Activated B cell treated with CpG ODN at 0.5 μM for 24 hours (primary cell): ENCODE results near the gene FREM2. TPM values are rescaled to one million over a fixed set of nuclear protein-coding genes. Genes with fewer than 3 reads are reported as not detected.

Experiments
- ATAC-seq: fragments of 200-7000 bp; cut with Tn5 transposase; one replicate; pipeline ENCODE4 v1.10.0; 2021; ENCODE audit warnings: low read depth, mild to moderate bottlenecking, moderate library complexity
- CTCF ChIA-PET: fragments of 350-600 bp; sonication (Branson Sonifier 250); formaldehyde crosslinking; loops from one replicate; lab custom pipeline; 2021; ENCODE audit warnings: antibody characterized with exemption; lab: Charles Lee
- POLR2A ChIA-PET: fragments of 350-600 bp; sonication (Branson Sonifier 250); formaldehyde crosslinking; loops from one replicate; lab custom pipeline; 2021; ENCODE audit warnings: antibody characterized with exemption; lab: Charles Lee
- DNase-seq: peaks from one replicate; pipeline ENCODE4 v3.0.0; 2022
- H3K27ac Mint-ChIP-seq: one replicate; pipeline ENCODE4 v1.8.0; 2020; ENCODE audit warnings: mixed read lengths
- H3K27me3 Mint-ChIP-seq: one replicate; pipeline ENCODE4 v1.8.0; 2021; ENCODE audit warnings: mixed read lengths
- H3K36me3 Mint-ChIP-seq: one replicate; pipeline ENCODE4 v1.8.0; 2021; ENCODE audit warnings: low read depth, mixed read lengths
- H3K4me1 Mint-ChIP-seq: one replicate; pipeline ENCODE4 v1.8.0; 2021; ENCODE audit warnings: mixed read lengths
- H3K4me3 Mint-ChIP-seq: one replicate; pipeline ENCODE4 v1.8.0; 2020; ENCODE audit warnings: mild to moderate bottlenecking, mixed read lengths
- H3K9me3 Mint-ChIP-seq: one replicate; pipeline ENCODE4 v1.8.0; 2020; ENCODE audit warnings: mixed read lengths
- intact Hi-C: fragments of 100-400 bp; cut with micrococcal nuclease; formaldehyde crosslinking; loops from one replicate; pipeline ENCODE4 v1.15.1; 2024
- total RNA-seq: library from RNA; stranded (reverse); gene quantifications from 2 replicates; pipeline ENCODE4 v1.2.3, GENCODE V29; 2022
- TF ChIP-seq, protein P1 (sequence below): fragments of 200-600 bp; IDR thresholded peaks from one replicate; pipeline ENCODE4 v1.8.0; 2022; ENCODE audit warnings: antibody characterized with exemption, mild to moderate bottlenecking

Gene FREM2
- total RNA-seq, result not detected in 2 replicates

DNA sequence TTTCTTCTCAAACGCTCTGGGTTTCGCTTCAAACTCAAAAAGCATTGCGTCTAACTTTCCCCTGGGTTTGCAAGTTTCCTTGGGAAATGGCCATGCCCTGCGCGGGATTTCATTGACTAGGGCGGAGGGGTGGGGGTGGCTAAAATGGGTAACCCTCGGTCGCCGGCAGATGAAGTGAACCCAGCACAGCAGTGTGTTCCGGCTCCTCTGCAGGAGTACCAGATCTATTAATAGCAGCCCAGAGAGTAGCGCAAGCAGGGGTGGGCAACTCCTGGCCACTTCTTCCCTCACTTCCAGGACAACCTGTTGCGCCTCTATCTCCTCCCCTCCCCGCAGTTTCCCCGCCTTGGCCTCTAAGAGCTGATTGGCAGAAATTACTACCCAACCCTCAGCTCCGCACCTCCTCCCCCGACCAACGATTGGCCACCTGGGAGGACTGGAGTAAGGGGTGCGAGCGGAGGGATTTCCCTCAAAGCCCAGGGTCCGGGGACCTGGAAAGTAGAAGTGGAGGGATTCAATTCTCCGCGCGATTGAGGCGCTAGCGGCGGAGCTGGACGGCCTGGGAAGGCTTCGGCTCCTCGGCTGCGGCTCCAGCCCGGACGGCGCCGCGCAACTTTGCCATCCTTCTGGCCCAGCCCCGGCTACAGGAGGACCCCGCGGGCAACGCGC, at the start of gene FREM2:
Gene FREM2, plus strand, starts transcription at position 501 of the 669 bp plus-strand sequence. CDS start 268 bp downstream, outside the sequence.
- no peak within 1 kb of the TSS for H3K4me3 Mint-ChIP-seq
- H3K4me1 Mint-ChIP-seq, result no peaks in the 10 kb centered on the region
- intact Hi-C loops, result no loop called here
- no peaks in the 10 kb centered on the region for H3K9me3 Mint-ChIP-seq
- ATAC-seq, result no peak
- ChIA-PET CTCF (no interaction called here), POLR2A (no interaction called here)
- H3K36me3 Mint-ChIP-seq, result no peaks in the 10 kb centered on the region
- no peak for DNase-seq
- no peak within 1 kb of the TSS for H3K27ac Mint-ChIP-seq
- TF ChIP-seq, protein P1, sequence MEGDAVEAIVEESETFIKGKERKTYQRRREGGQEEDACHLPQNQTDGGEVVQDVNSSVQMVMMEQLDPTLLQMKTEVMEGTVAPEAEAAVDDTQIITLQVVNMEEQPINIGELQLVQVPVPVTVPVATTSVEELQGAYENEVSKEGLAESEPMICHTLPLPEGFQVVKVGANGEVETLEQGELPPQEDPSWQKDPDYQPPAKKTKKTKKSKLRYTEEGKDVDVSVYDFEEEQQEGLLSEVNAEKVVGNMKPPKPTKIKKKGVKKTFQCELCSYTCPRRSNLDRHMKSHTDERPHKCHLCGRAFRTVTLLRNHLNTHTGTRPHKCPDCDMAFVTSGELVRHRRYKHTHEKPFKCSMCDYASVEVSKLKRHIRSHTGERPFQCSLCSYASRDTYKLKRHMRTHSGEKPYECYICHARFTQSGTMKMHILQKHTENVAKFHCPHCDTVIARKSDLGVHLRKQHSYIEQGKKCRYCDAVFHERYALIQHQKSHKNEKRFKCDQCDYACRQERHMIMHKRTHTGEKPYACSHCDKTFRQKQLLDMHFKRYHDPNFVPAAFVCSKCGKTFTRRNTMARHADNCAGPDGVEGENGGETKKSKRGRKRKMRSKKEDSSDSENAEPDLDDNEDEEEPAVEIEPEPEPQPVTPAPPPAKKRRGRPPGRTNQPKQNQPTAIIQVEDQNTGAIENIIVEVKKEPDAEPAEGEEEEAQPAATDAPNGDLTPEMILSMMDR, result no peak
- H3K27me3 Mint-ChIP-seq, result peaks cover 21% of the 10 kb centered on the region

GRCh38 chr13:38637576-38637975, 49.3 kb upstream of the FREM2 start:
- H3K27ac Mint-ChIP-seq, result no peak overlapping the region
- ATAC-seq, result no peak
- H3K4me1 Mint-ChIP-seq, result no peaks in the 10 kb centered on the region
- TF ChIP-seq, protein P1, result no peak
- H3K27me3 Mint-ChIP-seq, result peaks cover 2% of the 10 kb centered on the region
- ChIA-PET POLR2A (no interaction called here), CTCF (no interaction called here)
- H3K9me3 Mint-ChIP-seq, result no peaks in the 10 kb centered on the region
- no peaks in the 10 kb centered on the region for H3K36me3 Mint-ChIP-seq
- intact Hi-C loops, result no loop called here
- no peak overlapping the region for H3K4me3 Mint-ChIP-seq
- no peak for DNase-seq

DNA sequence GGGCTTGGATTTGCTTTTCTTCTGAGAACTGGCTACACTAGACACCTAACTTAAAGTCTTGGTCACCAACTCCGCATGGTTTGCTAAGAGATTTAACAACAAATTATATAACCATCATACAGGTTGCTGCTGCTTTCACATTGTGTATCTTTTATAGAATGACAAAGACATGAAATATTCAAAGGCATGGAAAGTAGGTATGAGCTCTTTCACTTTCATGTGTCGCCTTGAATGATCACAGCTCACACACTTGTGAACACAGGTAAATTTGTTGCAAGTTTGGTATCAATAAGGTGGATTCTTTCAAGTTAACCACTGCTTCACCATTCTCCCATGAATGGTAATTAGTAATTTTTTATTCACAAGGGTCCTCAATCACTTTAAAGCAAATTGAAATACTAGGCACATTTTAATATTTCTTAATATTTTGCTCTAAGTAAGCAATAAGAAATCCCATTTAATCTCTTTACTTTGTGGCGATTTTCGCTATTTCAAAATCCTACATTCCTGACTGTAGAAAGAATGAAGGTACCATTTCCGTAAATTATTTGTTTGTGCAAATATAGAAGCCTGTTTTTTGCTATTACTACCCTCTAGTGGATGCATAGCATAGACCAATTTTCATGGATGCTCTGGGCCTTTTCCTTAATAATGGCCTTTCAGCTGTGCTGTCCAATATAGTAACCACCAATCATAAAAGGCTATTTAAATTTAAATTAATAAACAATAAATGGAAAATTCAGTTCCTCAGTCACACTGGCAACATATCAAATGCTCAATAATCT, 45.5 kb upstream of the FREM2 start:
- H3K9me3 Mint-ChIP-seq, result no peaks in the 10 kb centered on the region
- H3K4me1 Mint-ChIP-seq, result no peaks in the 10 kb centered on the region
- intact Hi-C loops, result no loop called here
- POLR2A ChIA-PET, result no interaction called here
- ATAC-seq (no peak), DNase-seq (no peak)
- H3K36me3 Mint-ChIP-seq, result no peaks in the 10 kb centered on the region
- H3K27me3 Mint-ChIP-seq, result peaks cover 2% of the 10 kb centered on the region
- TF ChIP-seq, protein P1, result no peak
- CTCF ChIA-PET, result no interaction called here
- no peak overlapping the region for H3K4me3 Mint-ChIP-seq
- no peak overlapping the region for H3K27ac Mint-ChIP-seq

GRCh38 chr13:38647312-38647711, 39.6 kb upstream of the FREM2 start:
- no peak overlapping the region for H3K27ac Mint-ChIP-seq
- no peak overlapping the region for H3K4me3 Mint-ChIP-seq
- H3K9me3 Mint-ChIP-seq, result no peaks in the 10 kb centered on the region
- TF ChIP-seq, protein P1, result no peak
- H3K36me3 Mint-ChIP-seq, result no peaks in the 10 kb centered on the region
- H3K27me3 Mint-ChIP-seq, result no peaks in the 10 kb centered on the region
- ChIA-PET CTCF (no interaction called here), POLR2A (no interaction called here)
- no peak for DNase-seq
- H3K4me1 Mint-ChIP-seq, result no peaks in the 10 kb centered on the region
- ATAC-seq, result no peak
- intact Hi-C loops, result no loop called here

DNA sequence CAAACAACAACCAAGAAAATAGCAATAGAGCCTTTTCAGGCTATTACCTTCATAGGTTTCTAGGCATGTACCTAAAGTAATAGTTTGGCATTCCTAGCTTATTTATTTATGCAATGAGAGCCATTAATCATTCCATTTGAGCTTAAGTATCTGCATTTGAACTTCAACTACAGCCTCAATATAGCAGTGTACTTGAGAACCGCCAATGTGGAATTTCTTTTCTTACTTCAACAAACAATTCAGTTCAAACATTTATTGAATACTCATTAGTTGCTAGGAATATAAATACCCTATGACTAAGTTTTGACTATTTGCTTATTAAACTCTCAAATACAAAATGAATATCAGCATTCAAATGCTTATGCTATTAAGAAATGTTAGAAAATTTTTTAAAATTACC, 38.0 kb upstream of the FREM2 start:
- intact Hi-C loops, result no loop called here

More for the DNA sequence above, 38.0 kb upstream of the FREM2 start:
- H3K36me3 Mint-ChIP-seq, result no peaks in the 10 kb centered on the region
- no peaks in the 10 kb centered on the region for H3K4me1 Mint-ChIP-seq
- H3K27me3 Mint-ChIP-seq, result no peaks in the 10 kb centered on the region
- no peaks in the 10 kb centered on the region for H3K9me3 Mint-ChIP-seq
- DNase-seq (no peak), ATAC-seq (no peak)
- TF ChIP-seq, protein P1, result no peak
- CTCF ChIA-PET, result no interaction called here
- no peak overlapping the region for H3K27ac Mint-ChIP-seq
- H3K4me3 Mint-ChIP-seq, result no peak overlapping the region
- POLR2A ChIA-PET, result no interaction called here
